Measurements from ENCODE around the gene MICU2.

The MICU2 gene

DNA sequence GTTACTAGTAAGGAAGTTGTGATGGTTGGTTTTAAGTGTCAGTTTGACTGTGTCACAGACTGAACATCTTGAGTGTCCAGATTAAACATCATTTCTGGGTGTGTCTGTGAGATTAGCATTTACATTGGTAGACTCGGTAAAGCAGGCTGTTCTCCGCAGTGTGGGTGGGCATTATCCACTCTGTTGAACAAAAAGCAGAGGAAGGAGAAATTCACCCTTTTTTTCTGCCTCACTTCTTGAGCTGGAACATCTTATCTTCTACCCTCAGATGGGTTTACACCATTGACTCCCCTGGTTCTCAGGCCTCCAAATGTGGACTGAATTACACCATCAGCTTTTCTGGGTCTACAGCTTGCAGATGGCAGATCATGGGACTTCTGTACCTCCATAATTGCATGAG lies 81.1 kb downstream of the MICU2 start:
- Histone ChIP-seq H3K27me3 (ENCODE audit: control insufficient read depth in 1 of 2, insufficient read depth in 2 of 2, low read length in 2 of 2) (no peaks in the 10 kb centered on the region), H3K9me3 (ENCODE audit: low read length) (no peaks in the 10 kb centered on the region), H3K27ac (ENCODE audit: low read depth, low read length) (no peak overlapping the region), H3K4me3 (ENCODE audit: low read depth in 1 of 2, low read length in 2 of 2) (no peak overlapping the region), H3K36me3 (ENCODE audit: insufficient read depth, low read length) (peaks cover 11% of the 10 kb centered on the region), H3K4me1 (ENCODE audit: insufficient read depth, low read length) (no peaks in the 10 kb centered on the region), H3K9ac (ENCODE audit: low read length) (no peak overlapping the region)

- Histone ChIP-seq H3K27me3 (ENCODE audit: control insufficient read depth in 1 of 2, insufficient read depth in 2 of 2, low read length in 2 of 2) (no peaks in the 10 kb centered on the region), H3K4me3 (ENCODE audit: low read depth in 1 of 2, low read length in 2 of 2) (no peak overlapping the region)
Observed at GRCh38 chr13:21522130-21522529, 81.8 kb downstream of the MICU2 start.

GRCh38 chr13:21518617-21519144 lies 85.3 kb downstream of the MICU2 start:
- no peak overlapping the region for H3K9ac ChIP-seq (ENCODE audit: low read length)
- no peaks in the 10 kb centered on the region for H3K9me3 ChIP-seq (ENCODE audit: low read length)
- no peaks in the 10 kb centered on the region for H3K27me3 ChIP-seq (ENCODE audit: control insufficient read depth in 1 of 2, insufficient read depth in 2 of 2, low read length in 2 of 2)
- H3K36me3 ChIP-seq (ENCODE audit: insufficient read depth, low read length): peaks cover 11% of the 10 kb centered on the region
- no peaks in the 10 kb centered on the region for H3K4me1 ChIP-seq (ENCODE audit: insufficient read depth, low read length)
- no peak overlapping the region for H3K27ac ChIP-seq (ENCODE audit: low read depth, low read length)
- no peak overlapping the region for H3K4me3 ChIP-seq (ENCODE audit: low read depth in 1 of 2, low read length in 2 of 2)

More at GRCh38 chr13:21522130-21522529, 81.8 kb downstream of the MICU2 start:
- Histone ChIP-seq H3K36me3 (ENCODE audit: insufficient read depth, low read length) (peaks cover 11% of the 10 kb centered on the region), H3K9me3 (ENCODE audit: low read length) (no peaks in the 10 kb centered on the region), H3K27ac (ENCODE audit: low read depth, low read length) (no peak overlapping the region), H3K9ac (ENCODE audit: low read length) (no peak overlapping the region), H3K4me1 (ENCODE audit: insufficient read depth, low read length) (no peaks in the 10 kb centered on the region)

GRCh38 chr13:21517576-21517975 lies 86.4 kb downstream of the MICU2 start:
- Histone ChIP-seq H3K9ac (ENCODE audit: low read length) (no peak overlapping the region), H3K36me3 (ENCODE audit: insufficient read depth, low read length) (peaks cover 11% of the 10 kb centered on the region), H3K4me3 (ENCODE audit: low read depth in 1 of 2, low read length in 2 of 2) (no peak overlapping the region), H3K27ac (ENCODE audit: low read depth, low read length) (no peak overlapping the region), H3K27me3 (ENCODE audit: control insufficient read depth in 1 of 2, insufficient read depth in 2 of 2, low read length in 2 of 2) (no peaks in the 10 kb centered on the region), H3K4me1 (ENCODE audit: insufficient read depth, low read length) (no peaks in the 10 kb centered on the region), H3K9me3 (ENCODE audit: low read length) (no peaks in the 10 kb centered on the region)

DNA sequence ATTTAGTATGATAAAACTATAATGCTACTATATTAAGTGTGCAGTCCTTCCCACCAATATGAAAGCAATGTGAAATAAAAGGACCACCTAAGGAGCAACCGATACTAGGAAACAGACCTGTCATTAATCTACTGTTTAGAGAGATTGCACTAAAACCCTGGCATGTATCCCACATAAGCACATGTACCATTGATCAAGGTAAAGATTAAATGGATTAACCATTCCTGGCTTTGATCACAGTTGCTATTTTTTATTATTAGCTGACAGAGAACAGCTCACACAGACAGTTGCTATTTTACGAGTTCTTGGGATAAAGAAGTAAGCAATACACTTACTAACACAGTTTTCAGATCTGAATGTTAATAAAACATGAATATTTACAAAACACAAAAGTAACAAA lies 87.2 kb downstream of the MICU2 start:
- Histone ChIP-seq H3K27ac (ENCODE audit: low read depth, low read length) (no peak overlapping the region), H3K4me1 (ENCODE audit: insufficient read depth, low read length) (no peaks in the 10 kb centered on the region), H3K9me3 (ENCODE audit: low read length) (no peaks in the 10 kb centered on the region), H3K36me3 (ENCODE audit: insufficient read depth, low read length) (peaks cover 6% of the 10 kb centered on the region), H3K9ac (ENCODE audit: low read length) (no peak overlapping the region), H3K4me3 (ENCODE audit: low read depth in 1 of 2, low read length in 2 of 2) (no peak overlapping the region), H3K27me3 (ENCODE audit: control insufficient read depth in 1 of 2, insufficient read depth in 2 of 2, low read length in 2 of 2) (no peaks in the 10 kb centered on the region)

GRCh38 chr13:21511849-21512248 lies 92.1 kb downstream of the MICU2 start:
- no peaks in the 10 kb centered on the region for H3K9me3 ChIP-seq (ENCODE audit: low read length)
- no peaks in the 10 kb centered on the region for H3K4me1 ChIP-seq (ENCODE audit: insufficient read depth, low read length)
- no peak overlapping the region for H3K9ac ChIP-seq (ENCODE audit: low read length)
- peaks cover 4% of the 10 kb centered on the region for H3K36me3 ChIP-seq (ENCODE audit: insufficient read depth, low read length)
- H3K4me3 ChIP-seq (ENCODE audit: low read depth in 1 of 2, low read length in 2 of 2): no peak overlapping the region
- no peaks in the 10 kb centered on the region for H3K27me3 ChIP-seq (ENCODE audit: control insufficient read depth in 1 of 2, insufficient read depth in 2 of 2, low read length in 2 of 2)
- H3K27ac ChIP-seq (ENCODE audit: low read depth, low read length): no peak overlapping the region

GRCh38 chr13:21504379-21504778 lies 99.6 kb downstream of the MICU2 start:
- Histone ChIP-seq H3K36me3 (ENCODE audit: insufficient read depth, low read length) (peaks cover 8% of the 10 kb centered on the region), H3K4me3 (ENCODE audit: low read depth in 1 of 2, low read length in 2 of 2) (no peak overlapping the region), H3K27ac (ENCODE audit: low read depth, low read length) (no peak overlapping the region), H3K9me3 (ENCODE audit: low read length) (no peaks in the 10 kb centered on the region), H3K9ac (ENCODE audit: low read length) (no peak overlapping the region), H3K4me1 (ENCODE audit: insufficient read depth, low read length) (no peaks in the 10 kb centered on the region), H3K27me3 (ENCODE audit: control insufficient read depth in 1 of 2, insufficient read depth in 2 of 2, low read length in 2 of 2) (no peaks in the 10 kb centered on the region)

DNA sequence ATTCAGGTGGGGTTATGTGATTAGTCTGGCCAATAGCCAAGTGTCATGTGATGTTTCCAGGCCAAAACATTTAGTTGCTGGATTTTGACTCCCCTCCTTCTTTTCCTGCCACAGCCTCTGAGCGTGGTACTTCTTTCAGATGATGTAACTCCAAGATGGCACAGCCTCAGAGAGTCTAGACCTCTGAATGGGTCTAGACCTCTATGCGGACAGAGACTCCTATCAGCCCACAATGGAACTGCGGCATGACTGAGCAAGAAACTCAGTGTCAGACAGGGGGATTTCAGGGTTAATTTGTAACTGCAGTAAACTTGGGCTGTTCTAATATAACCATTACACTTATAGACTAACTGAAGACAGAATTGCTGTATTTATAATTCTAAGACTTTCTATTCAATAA lies 102.3 kb downstream of the MICU2 start:
- Histone ChIP-seq H3K36me3 (ENCODE audit: insufficient read depth, low read length) (peaks cover 7% of the 10 kb centered on the region), H3K27ac (ENCODE audit: low read depth, low read length) (no peak overlapping the region), H3K27me3 (ENCODE audit: control insufficient read depth in 1 of 2, insufficient read depth in 2 of 2, low read length in 2 of 2) (no peaks in the 10 kb centered on the region), H3K9me3 (ENCODE audit: low read length) (no peaks in the 10 kb centered on the region), H3K9ac (ENCODE audit: low read length) (no peak overlapping the region), H3K4me3 (ENCODE audit: low read depth in 1 of 2, low read length in 2 of 2) (no peak overlapping the region), H3K4me1 (ENCODE audit: insufficient read depth, low read length) (no peaks in the 10 kb centered on the region)

- Histone ChIP-seq H3K27me3 (ENCODE audit: control insufficient read depth in 1 of 2, insufficient read depth in 2 of 2, low read length in 2 of 2) (no peaks in the 10 kb centered on the region), H3K4me1 (ENCODE audit: insufficient read depth, low read length) (peaks cover 4% of the 10 kb centered on the region), H3K36me3 (ENCODE audit: insufficient read depth, low read length) (peaks cover 7% of the 10 kb centered on the region), H3K9ac (ENCODE audit: low read length) (no peak overlapping the region), H3K4me3 (ENCODE audit: low read depth in 1 of 2, low read length in 2 of 2) (no peak overlapping the region), H3K27ac (ENCODE audit: low read depth, low read length) (no peak overlapping the region), H3K9me3 (ENCODE audit: low read length) (no peaks in the 10 kb centered on the region)
Observed at GRCh38 chr13:21486322-21486721, 117.6 kb downstream of the MICU2 start.

DNA sequence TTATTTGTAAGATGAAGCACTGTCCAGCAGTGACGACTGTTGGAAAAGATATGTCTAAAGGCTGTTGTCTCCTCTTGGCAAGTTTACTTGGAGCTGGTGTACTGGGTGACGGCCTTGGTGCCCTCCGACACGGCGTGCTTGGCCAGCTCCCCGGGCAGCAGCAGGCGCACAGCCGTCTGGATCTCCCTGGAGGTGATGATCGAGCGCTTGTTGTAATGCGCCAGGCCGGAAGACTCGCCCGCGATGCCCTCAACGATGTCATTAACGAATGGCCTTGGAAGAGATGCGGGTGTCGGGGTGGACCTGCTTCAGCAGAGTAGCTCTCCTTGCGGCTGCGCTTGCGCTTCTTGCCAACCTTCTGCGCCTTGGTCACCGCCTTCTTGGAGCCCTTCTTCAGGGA lies 120.2 kb downstream of the MICU2 start:
- H3K9me3 ChIP-seq (ENCODE audit: low read length): no peaks in the 10 kb centered on the region
- H3K27ac ChIP-seq (ENCODE audit: low read depth, low read length): no peak overlapping the region
- H3K36me3 ChIP-seq (ENCODE audit: insufficient read depth, low read length): no peaks in the 10 kb centered on the region
- H3K9ac ChIP-seq (ENCODE audit: low read length): no peak overlapping the region
- H3K4me3 ChIP-seq (ENCODE audit: low read depth in 1 of 2, low read length in 2 of 2): no peak overlapping the region
- no peaks in the 10 kb centered on the region for H3K27me3 ChIP-seq (ENCODE audit: control insufficient read depth in 1 of 2, insufficient read depth in 2 of 2, low read length in 2 of 2)
- peaks cover 14% of the 10 kb centered on the region for H3K4me1 ChIP-seq (ENCODE audit: insufficient read depth, low read length)

- Histone ChIP-seq H3K4me1 (ENCODE audit: insufficient read depth, low read length) (peaks cover 14% of the 10 kb centered on the region), H3K27me3 (ENCODE audit: control insufficient read depth in 1 of 2, insufficient read depth in 2 of 2, low read length in 2 of 2) (no peaks in the 10 kb centered on the region), H3K9me3 (ENCODE audit: low read length) (no peaks in the 10 kb centered on the region), H3K36me3 (ENCODE audit: insufficient read depth, low read length) (no peaks in the 10 kb centered on the region), H3K4me3 (ENCODE audit: low read depth in 1 of 2, low read length in 2 of 2) (no peak overlapping the region), H3K27ac (ENCODE audit: low read depth, low read length) (no peak overlapping the region), H3K9ac (ENCODE audit: low read length) (no peak overlapping the region)
Observed at GRCh38 chr13:21481359-21481758, 122.6 kb downstream of the MICU2 start.
